HG03196 (cell line): Measurements from ENCODE around the gene SH3GL3.
A peak's percentile ranks its signal among the peaks of the same experiment; 100 is the strongest.

Source experiments
- ATAC-seq: cut with Tn5 transposase; IDR thresholded peaks from one replicate; pipeline ENCODE4 v1.9.1; 2021; ENCODE audit not compliant: unreplicated experiment

SH3GL3 gene, protein sequence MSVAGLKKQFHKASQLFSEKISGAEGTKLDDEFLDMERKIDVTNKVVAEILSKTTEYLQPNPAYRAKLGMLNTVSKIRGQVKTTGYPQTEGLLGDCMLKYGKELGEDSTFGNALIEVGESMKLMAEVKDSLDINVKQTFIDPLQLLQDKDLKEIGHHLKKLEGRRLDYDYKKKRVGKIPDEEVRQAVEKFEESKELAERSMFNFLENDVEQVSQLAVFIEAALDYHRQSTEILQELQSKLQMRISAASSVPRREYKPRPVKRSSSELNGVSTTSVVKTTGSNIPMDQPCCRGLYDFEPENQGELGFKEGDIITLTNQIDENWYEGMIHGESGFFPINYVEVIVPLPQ

DNA sequence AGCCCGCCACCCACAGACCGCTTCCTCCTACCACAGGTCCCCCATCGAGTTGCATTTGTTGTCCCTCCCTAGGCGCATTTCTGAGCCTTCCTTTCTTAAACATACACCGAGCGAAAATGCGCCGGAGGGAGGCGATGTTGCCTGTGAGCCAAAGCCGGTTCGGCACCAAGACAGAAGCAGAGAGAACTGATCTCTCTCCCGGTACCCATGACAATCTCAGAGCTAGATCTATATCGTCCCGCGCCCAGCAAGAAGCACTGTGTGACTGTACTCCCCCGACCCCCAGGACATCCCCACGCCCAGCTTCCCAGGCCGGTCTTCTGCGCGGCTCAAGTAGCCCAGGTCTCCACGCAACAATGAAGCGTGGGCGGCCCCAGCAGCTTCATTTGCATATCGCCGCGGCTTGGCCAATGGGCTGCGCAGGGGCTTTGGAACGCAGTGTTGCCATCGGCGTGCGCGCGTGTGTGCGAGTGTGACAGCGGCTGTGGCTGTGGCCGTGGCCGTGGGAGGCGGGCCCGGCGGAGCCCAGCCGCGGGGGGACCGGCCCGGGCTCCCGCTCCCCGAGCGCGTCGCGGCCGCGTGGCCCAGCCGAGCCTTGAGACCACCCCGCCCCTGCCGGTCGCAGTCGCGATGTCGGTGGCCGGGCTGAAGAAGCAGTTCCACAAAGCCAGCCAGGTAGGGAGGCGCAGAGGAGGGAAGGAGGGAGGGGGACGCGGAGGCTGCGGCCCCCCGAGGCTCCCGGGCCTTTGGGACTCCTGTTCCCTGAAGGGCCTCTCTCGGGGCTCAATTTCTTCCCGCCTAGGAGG is at the start of gene SH3GL3:
Gene SH3GL3, plus strand, starts transcription at position 438 of the 806 bp plus-strand sequence. Its CDS starts 193 bp downstream, at position 631.
- no peak for ATAC-seq

DNA sequence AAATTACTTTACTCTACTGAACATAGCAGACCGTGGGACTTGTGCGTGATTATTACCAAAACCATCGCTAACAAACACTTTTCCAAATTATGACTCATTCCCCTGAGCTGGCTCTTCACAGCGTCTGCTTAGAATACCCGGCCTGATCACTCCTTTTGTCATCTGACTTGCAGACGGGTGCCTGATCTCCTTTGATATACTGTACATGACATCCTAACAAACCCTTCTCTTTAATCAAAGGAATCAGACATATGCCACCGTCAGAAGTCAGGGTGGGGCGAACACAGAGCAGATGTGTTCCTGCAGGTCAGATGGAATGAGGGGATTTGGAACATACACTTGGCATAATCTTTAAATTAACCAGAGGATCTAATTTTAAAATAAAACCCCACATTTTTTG is 48.5 kb upstream of the SH3GL3 start:
- ATAC-seq, result no peak

DNA sequence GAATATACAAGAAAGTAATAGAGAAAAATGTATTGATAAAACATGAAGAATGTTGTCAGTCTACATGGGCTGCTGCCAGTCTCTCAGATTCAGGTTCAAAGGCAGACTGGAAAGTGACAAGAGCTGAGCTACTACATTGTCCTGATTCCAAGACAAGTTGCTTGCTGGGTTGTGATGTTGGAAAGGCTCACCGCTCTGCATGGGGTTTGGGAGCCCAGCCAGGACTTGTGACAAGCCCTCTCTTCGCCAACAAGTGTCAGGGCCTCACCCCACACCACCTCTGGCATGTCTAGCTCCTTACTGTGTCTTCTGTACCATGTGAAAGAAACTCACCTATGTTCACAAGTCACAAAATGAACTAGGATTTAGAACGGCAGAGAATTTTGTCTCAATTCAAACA is 43.0 kb upstream of the SH3GL3 start:
- ATAC-seq, result no peak

DNA sequence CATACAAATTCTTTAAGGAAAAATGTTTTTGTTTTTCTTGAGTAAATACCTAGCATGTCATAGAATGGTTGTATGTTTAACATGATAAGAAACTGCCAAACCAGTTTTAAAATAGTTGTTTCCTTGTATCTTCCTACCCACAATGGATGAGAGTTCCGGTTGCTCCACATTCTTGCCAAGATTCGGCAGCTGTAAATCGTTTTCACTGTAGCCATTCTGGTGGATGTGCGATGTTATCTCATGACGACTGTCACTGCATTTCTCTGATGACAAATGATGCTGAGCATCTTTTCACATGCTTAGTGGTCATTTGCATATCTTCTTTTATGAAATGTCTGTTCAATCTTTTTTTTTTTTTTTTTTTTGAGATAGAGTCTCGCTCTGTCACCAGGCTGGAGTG is 36.6 kb upstream of the SH3GL3 start:
- ATAC-seq, result no peak

DNA sequence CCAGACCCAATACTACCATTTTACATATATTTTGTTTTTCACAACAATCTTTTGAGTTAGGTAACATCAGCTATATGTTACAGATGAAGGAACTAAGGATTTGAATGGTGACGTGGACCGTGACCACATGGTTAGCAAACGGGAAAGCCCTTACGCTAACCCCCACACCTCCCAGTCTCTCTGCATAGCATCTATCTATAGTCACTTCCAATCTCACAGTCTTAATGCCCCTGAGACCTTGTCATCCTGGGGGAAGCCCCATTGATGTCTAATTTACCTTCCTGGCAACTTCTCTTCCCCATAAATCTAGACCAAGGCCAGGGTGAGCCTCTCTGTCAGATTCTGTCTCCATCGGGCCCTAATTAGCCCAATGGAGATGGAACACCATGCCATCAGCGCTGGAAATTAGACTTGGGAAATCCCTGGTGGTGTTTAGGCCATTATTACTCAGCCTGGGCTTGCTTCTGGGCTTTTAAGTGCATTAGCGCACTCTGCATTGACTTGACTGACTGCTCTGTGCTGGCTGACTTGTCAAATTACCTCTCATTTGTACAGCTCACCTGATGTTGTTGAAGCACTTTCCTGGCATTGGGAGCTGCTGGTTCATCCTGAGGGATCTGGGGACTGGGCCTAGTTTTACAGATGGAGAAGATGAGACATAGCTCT is 34.0 kb upstream of the SH3GL3 start:
- peak; percentile 51 for ATAC-seq

DNA sequence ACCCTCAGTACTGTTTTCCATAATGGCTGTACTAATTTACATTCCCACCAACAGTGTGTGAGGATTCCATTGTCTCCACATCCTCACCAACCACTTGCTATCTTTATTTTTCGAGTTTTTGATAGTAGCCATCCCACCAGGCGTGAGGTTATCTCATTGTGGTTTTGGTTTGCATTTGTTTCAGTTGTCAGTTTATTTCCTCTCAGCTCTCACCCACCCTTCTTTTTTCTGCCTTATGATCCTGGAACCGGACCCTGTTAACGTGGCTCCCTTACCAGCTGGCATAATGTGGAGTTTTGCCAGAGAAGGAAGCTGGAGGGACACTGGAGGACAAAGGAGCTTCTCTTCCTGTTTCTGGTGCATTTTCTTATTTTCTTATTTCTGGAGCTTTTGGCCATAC is 25.1 kb upstream of the SH3GL3 start:
- ATAC-seq, result no peak

DNA sequence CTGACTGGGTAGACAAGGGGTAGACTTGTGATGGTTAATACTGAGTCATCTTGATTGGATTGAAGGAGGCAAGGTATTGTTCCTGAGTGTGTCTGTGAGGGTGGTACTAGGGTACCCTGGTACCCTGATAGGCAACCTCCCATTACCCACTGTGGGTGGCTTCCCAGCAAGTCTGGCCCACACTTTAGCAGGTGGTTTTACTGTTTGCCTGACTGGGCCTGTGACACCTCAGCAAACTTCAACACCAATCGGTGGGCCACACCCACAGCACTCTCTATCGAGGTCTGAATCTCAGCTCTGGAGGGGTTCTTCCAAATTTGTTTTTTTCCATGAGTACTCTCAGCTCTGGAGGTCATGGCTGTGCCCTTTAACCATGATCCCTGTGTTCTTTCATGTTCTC is 24.6 kb upstream of the SH3GL3 start:
- no peak for ATAC-seq

DNA sequence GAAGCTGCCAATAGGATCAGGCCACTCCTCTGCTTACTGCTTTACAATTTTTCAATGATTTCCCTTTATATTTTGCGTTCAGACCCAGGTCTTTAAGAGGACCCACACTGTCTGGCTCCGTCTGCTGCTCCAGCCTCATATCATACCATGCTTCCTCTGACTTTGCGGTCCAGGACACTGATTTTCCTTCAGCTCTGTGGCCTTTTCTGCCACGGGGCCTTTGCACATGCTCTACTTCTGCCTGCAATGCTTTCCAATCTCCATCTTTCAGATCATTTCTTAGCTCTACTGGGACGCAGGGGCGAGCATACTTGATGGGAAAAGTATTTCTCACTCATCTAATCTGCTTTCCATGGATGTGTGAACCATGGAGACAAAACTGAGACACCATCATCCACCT is 23.0 kb upstream of the SH3GL3 start:
- no peak for ATAC-seq

DNA sequence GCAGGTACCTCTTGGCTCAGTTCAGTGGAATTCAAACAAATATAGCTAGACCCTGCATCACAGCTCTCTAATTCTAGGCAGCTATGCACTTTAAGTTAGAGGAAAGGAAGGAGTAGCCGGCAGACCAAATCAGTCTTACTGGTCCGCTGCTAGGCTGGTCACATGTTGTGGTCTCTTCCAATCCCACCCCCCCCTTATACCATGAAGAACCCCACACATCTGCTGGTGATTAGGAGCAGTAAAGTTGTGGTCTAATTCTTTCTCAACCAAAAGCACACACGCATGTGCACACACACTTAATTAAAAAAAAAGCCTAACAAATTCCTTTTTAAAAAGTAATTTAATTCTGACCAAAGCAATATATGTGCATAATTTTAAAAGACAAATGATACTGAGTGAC is 16.7 kb upstream of the SH3GL3 start:
- ATAC-seq, result no peak

DNA sequence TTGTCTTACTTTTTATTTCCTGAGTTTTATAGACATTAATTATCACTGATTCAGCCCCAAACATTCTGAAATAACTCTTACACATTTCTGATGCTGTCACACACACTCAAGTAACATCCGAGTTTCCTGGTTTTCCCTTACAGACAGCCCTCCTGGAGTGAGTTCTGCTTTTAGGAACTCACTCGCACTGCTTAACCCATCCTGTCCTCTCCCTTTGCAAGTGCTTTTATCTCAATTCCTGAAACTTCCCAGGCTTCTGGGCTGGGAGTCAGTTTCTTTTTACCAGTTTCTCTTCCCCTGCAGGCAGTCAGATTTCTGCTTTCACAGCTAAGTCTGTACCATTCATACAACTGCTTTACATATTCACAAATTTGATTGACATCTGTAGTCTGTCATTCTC is 15.6 kb upstream of the SH3GL3 start:
- ATAC-seq, result no peak

DNA sequence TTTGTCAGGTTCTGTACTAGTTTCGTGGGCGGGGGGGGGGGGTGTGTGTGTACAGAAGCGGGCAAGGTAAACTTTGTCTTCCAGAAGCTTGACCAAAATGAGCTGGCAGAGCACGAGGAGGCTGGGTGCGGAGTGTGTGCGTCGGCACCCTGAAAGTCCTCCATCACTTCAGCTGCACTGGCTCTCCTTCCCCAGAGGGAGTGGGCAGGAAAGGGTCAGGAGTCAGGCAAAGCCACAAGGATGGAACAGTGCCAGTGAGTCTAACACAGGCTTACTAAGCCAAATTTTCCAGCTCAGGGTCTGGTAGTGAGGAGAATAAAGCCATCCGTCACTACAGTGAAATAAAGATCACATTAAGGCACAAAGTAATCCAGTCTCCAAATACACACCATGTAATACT is 11.9 kb upstream of the SH3GL3 start:
- ATAC-seq, result no peak

DNA sequence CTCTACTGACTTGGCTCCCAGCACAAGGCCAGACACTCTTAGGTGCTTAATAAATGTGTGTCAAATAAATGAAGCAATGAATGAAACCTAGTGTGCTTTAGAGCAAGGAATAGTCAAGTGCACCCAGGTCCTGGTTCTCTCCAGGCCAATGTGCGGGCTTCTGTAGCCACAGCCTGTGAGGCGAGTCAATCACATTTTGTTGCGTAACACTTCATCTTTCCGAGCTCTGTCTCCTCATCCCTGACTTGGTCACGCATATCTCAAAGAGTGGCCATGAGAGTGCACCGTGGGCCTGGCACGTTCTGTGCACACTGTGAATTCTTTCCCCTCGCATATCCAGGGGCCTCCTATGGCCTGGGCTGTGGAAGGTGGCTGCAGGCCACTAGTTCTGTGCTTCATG is 11.4 kb upstream of the SH3GL3 start:
- no peak for ATAC-seq

DNA sequence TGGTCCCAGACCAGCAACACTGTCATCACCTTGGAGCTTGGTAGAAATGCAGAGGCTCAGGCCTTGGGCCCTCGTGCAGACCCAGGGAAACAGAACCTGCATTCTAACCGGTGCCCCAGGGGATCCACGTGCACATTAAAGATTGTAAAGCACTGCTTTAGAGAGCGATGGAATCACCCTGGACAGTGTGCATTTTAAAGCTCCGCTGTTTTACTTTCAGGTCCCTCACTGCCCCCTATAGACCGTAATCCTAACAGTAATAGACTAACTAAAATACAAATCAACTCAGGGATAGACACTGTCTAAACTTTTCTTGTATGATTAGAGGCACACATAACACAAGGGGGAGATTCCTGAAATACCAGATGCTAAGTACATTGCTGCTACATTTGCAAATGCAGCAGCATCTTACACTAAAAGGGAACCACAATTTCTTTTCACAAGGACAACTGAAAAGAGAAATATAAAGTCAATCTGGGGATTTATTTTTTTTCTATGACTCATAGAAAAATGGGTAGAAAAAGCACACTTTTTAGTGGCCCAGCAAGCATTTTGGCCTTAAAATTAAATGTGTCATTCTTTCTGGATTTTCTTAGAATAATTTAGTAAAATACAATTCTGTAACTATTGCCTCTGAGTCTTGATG is 10.5 kb upstream of the SH3GL3 start:
- ATAC-seq, result no peak

DNA sequence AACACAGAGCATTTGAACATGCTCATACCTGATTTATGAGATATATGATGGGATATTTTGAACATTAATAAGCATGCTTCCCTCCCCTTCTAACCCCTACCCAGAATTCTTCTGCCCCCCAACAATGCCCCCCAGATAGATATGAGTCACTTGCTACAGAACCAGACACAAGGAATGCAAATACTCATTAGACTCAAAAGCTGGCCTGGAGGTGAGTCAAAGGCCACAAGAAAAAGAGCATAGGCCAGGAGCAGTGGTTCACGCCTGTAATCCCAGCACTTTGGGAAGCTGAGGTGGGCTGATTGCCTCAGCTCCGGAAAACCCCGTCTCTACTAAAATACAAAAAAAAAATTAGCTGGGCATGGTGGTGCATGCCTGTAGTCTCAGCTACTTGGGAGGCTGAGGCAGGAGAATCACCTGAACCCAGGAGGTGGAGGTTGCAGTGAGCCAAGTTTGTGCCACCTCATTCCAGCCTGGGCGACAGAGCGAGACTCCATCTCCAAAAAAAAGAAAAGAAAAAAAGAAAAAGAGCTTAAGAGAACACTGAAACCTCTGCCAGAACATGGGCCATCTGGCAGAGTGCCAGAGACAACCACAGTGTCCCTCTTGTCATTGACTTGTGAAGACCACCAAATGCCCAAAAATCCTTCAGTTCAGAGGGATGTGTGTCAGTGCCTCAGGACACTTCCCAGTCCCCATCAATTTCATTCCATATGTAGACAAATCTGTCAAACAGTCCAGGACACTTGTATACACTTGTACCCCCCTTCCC is 3.9 kb upstream of the SH3GL3 start:
- no peak for ATAC-seq

DNA sequence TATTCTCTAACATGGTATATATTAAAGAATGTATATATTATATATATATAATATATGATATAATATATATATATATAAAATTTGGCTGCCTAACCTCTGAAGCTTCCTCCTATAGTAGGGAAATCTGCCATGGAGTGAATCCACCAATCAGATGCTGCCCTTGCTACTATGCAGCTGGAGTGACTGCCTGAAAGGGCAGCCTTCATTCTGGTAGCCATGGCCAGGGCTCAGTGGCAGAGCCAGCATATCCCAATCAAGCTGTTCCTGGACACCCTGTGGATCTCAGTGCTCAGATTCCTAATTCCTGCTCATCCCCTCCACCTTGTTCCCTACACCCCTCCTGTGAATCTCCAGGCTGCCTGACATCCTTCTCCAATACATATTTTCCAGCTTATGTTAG is 2.2 kb upstream of the SH3GL3 start:
- ATAC-seq, result no peak

DNA sequence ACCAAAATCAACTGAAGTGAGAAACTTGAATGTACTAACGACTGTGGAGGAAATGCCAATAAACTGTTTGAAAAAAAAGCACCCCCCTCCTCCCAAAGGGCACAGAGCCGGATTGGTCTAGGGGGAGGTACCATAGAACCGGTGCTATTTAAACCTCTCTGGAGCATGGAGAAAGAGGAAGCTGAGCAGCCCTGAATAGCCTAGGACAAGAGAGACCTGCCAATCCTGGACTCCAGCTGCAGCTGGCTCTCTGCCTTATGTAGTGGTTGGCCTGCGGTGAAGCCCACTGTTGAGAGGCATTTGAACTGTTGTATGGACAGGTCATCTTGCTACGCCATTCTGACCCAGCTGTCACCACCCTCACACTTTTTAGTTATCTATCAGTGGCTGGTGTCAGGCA is 1.5 kb upstream of the SH3GL3 start:
- ATAC-seq, result no peak

DNA sequence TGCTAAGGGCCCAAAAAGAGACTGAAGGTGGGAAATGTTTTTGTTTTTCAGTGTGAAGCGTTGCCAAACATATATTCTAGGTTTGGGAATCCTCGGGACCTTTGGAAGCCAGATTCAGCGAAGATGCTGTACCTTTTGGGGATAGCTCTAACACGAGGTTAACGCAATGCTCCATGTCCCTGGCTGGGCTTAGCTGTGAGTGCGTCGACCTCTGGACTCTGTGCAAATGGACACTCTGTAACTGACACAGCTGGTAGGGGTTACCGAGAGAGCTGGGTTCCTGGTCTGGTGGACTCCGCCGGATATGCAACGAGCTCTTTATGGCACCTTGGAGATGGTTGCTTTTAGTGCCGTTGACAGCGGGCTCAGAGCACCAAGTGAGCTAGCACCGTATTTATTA is 724 bp upstream of the SH3GL3 start:
- ATAC-seq, result no peak

DNA sequence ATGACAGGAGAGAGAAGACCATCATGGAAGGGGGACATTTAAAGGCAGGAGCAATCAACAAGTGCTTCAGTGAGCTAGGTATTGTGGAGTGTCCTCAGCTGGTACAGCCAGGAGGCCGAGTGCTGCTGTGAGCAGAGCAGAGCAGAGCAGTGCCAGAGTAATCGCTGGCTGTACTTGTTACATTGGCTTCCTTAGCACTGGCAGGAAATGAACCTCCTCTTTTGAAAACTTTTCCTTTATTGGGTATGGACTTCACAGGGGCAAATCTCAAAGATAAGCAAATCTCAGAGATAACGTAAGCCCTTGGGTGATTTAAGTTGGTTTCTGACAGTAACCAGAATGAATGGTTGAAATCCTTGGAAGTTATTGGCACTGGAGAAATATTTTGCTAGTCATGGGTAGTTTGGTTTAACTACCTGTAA is 2.1 kb downstream of the SH3GL3 start:
- ATAC-seq, result no peak

DNA sequence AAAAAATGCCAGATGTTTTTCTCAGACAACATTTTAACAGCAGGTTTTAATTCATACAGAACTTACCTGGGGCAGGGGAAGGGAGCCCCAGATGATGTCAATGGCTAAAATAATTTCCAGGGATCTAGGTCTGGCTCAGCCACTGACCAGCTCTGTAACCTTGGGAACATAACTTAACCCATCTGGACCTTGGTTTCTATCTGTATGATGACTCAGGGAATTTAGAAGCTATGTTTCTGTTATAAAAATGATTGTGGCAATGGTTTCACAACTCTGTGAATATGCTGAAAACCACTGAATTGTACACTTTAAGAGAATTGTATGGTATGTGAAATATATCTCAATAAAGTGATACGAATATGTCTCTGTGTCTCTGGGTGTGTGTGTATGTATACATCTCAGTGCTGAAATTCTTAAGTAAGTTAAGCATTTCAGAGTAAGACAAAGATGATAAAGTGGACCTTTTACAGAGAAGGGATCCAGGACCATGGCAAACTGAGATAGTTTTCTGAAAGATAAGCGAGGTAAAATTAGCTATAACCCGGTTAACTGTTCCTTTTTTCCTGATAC is 2.9 kb downstream of the SH3GL3 start:
- ATAC-seq, result no peak

DNA sequence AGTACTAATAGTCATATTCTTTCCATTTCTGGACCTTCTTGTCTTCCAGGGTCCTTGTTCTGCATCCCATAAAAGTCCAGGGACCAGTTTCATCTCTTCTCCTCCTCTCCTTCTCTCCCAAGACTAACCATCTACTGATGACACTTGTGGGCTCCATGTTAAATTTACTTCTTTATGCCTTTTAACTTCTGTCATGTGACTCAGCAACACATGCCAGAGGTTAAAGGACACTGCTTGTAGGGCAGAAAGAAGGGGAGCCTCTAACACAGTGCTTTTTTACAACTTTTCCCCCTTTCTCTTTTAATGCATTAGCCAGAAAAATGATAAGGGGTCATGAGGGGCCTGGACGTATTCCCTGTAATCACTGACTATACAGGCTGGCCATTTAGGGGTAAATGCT is 10.0 kb downstream of the SH3GL3 start:
- no peak for ATAC-seq
